ENCODE results near the gene DLG1.

- TF ChIP-seq CTCF (IDR thresholded peaks at IDR 0.05) (no peak), POLR2A (IDR thresholded peaks at IDR 0.05) (no peak)
Measured at GRCh38 chr3:197333901-197334639, 35.7 kb upstream of the DLG1 start.

All from adrenal gland (tissue), 5 donors.